NCI-H1436 treated with DMSO at 0.1 percent for 48 hours (cell line): ENCODE measurements around the gene RHBDL3.
A peak's percentile ranks its signal among the peaks of the same experiment; 100 is the strongest.

Source experiments
- DNase-seq: peaks from one replicate; lab custom pipeline; 2025; lab: John Stamatoyannopoulos, UW

The RHBDL3 gene

GRCh38 chr17:32266389-32267301 is 1.0 kb downstream of the RHBDL3 start:
- DNase-seq: no peak

- DNase-seq: no peak
These were observed 2.1 kb downstream of the RHBDL3 start for GRCh38 chr17:32267690-32268205.

- DNase-seq: no peak
These were observed 3.2 kb downstream of the RHBDL3 start for GRCh38 chr17:32268734-32269288.

- DNase-seq: no peak
These were observed 3.7 kb downstream of the RHBDL3 start for GRCh38 chr17:32269377-32269776.

GRCh38 chr17:32271844-32272243 is 6.2 kb downstream of the RHBDL3 start:
- DNase-seq: no peak

- DNase-seq: no peak
These were observed 8.5 kb downstream of the RHBDL3 start for GRCh38 chr17:32274101-32274500.

- no peak for DNase-seq
These were observed 9.0 kb downstream of the RHBDL3 start for GRCh38 chr17:32274643-32275042.

GRCh38 chr17:32275060-32276042 is 9.7 kb downstream of the RHBDL3 start:
- DNase-seq: peak; percentile 87

- no peak for DNase-seq
These were observed 10.6 kb downstream of the RHBDL3 start for GRCh38 chr17:32276171-32276601.

GRCh38 chr17:32277284-32277683 is 11.7 kb downstream of the RHBDL3 start:
- DNase-seq: no peak

GRCh38 chr17:32278815-32279214 is 13.2 kb downstream of the RHBDL3 start:
- DNase-seq: no peak

GRCh38 chr17:32279891-32280716 is 14.5 kb downstream of the RHBDL3 start:
- no peak for DNase-seq

GRCh38 chr17:32281011-32281451 is 15.4 kb downstream of the RHBDL3 start:
- DNase-seq: peak; percentile 72

GRCh38 chr17:32283745-32284201 is 18.1 kb downstream of the RHBDL3 start:
- peak; percentile 50 for DNase-seq

- DNase-seq: no peak
These were observed 19.7 kb downstream of the RHBDL3 start for GRCh38 chr17:32285306-32285705.

- DNase-seq: no peak
These were observed 20.3 kb downstream of the RHBDL3 start for GRCh38 chr17:32285746-32286517.

GRCh38 chr17:32286518-32286900 is 20.9 kb downstream of the RHBDL3 start:
- no peak for DNase-seq

GRCh38 chr17:32287804-32288511 is 22.3 kb downstream of the RHBDL3 start:
- DNase-seq: no peak

GRCh38 chr17:32288615-32289014 is 23.0 kb downstream of the RHBDL3 start:
- no peak for DNase-seq
